H7 (cell line): Measurements from ENCODE around the gene EP400. TPM values are rescaled to one million over a fixed set of nuclear protein-coding genes. Genes with fewer than 3 reads are reported as not detected.
"Not testable (repeated sequence)": the region's sequence is repeated elsewhere in the genome, so short reads cannot be mapped to it uniquely, and the experiment has no call there.

ENCODE experiments used
- DNase-seq: peaks from one replicate; pipeline ENCODE4 v3.0.0; 2012
- H3K27me3 ChIP-seq: 2 replicates; pipeline ENCODE4 v1.6.0; 2011; ENCODE audit warnings: mild to moderate bottlenecking, low read length; ENCODE audit not compliant: control insufficient read depth, insufficient read depth
- H3K36me3 ChIP-seq: replicated peaks from 2 replicates; pipeline ENCODE4 v1.5.1; 2011; ENCODE audit warnings: low read length; ENCODE audit not compliant: control insufficient read depth, insufficient read depth
- H3K4me3 ChIP-seq: 2 replicates; pipeline ENCODE4 v1.5.1; 2011; ENCODE audit warnings: low read depth, mild to moderate bottlenecking, control low read depth, low read length, moderate library complexity; ENCODE audit not compliant: insufficient read depth
- total RNA-seq: library from RNA; depleted of rRNA; stranded (reverse); fragments of >200 nt; shearing (Covaris generic); gene quantifications from 2 replicates; pipeline ENCODE4 v1.2.3, GENCODE V29; 2014

EP400 gene
- total RNA-seq, 1 experiment from 2014 or later = 7.4 TPM

GRCh38 chr12:131947482-131948027, 2.2 kb upstream of the EP400 start:
- Histone ChIP-seq H3K27me3 (no peaks in the 10 kb centered on the region), H3K36me3 (peaks cover 12% of the 10 kb centered on the region), H3K4me3 (no peak overlapping the region)
- DNase-seq = peak; percentile 47

GRCh38 chr12:131948166-131948712, 1.5 kb upstream of the EP400 start:
- Histone ChIP-seq H3K27me3 (no peaks in the 10 kb centered on the region), H3K36me3 (peaks cover 7% of the 10 kb centered on the region), H3K4me3 (no peak overlapping the region)
- no peak for DNase-seq

GRCh38 chr12:131948713-131949430, 870 bp upstream of the EP400 start:
- DNase-seq, H3K27me3 ChIP-seq, H3K36me3 ChIP-seq: not testable (repeated sequence)
- peak overlapping the region; percentile 48 for H3K4me3 ChIP-seq

- Histone ChIP-seq H3K4me3 (peak overlapping the region; percentile 91), H3K36me3 (no peaks in the 10 kb centered on the region), H3K27me3 (no peaks in the 10 kb centered on the region)
- DNase-seq = peak; percentile 87
Observed at GRCh38 chr12:131950182-131950913, 606 bp downstream of the EP400 start.

GRCh38 chr12:131953810-131954209, 4.1 kb downstream of the EP400 start:
- H3K4me3 ChIP-seq, H3K36me3 ChIP-seq, H3K27me3 ChIP-seq, DNase-seq: not testable (repeated sequence)

- not testable (repeated sequence) for DNase-seq, H3K27me3 ChIP-seq, H3K36me3 ChIP-seq, H3K4me3 ChIP-seq
Observed at GRCh38 chr12:131954460-131954859, 4.7 kb downstream of the EP400 start.

GRCh38 chr12:131959116-131959515, 9.4 kb downstream of the EP400 start:
- DNase-seq = no peak
- Histone ChIP-seq H3K27me3 (no peaks in the 10 kb centered on the region), H3K4me3 (no peak overlapping the region), H3K36me3 (peaks cover 7% of the 10 kb centered on the region)

GRCh38 chr12:131959641-131960589, 10.2 kb downstream of the EP400 start:
- H3K36me3 ChIP-seq = peaks cover 8% of the 10 kb centered on the region
- no peak overlapping the region for H3K4me3 ChIP-seq
- no peaks in the 10 kb centered on the region for H3K27me3 ChIP-seq
- DNase-seq = no peak

GRCh38 chr12:131960590-131961325, 11.0 kb downstream of the EP400 start:
- not testable (repeated sequence) for H3K36me3 ChIP-seq, DNase-seq, H3K27me3 ChIP-seq, H3K4me3 ChIP-seq

GRCh38 chr12:131961328-131961727, 11.6 kb downstream of the EP400 start:
- DNase-seq, H3K4me3 ChIP-seq, H3K27me3 ChIP-seq, H3K36me3 ChIP-seq: not testable (repeated sequence)

GRCh38 chr12:131962069-131962468, 12.3 kb downstream of the EP400 start:
- Histone ChIP-seq H3K27me3 (no peaks in the 10 kb centered on the region), H3K36me3 (peaks cover 8% of the 10 kb centered on the region), H3K4me3 (no peak overlapping the region)
- no peak for DNase-seq

- peaks cover 8% of the 10 kb centered on the region for H3K36me3 ChIP-seq
- DNase-seq = peak; percentile 50
- no peak overlapping the region for H3K4me3 ChIP-seq
- no peaks in the 10 kb centered on the region for H3K27me3 ChIP-seq
Observed at GRCh38 chr12:131963381-131963780, 13.6 kb downstream of the EP400 start.

GRCh38 chr12:131965073-131965472, 15.3 kb downstream of the EP400 start:
- Histone ChIP-seq H3K36me3 (peaks cover 7% of the 10 kb centered on the region), H3K27me3 (no peaks in the 10 kb centered on the region), H3K4me3 (no peak overlapping the region)
- no peak for DNase-seq
